ENCODE data around the gene TMEM181. TPM values are rescaled to one million over a fixed set of nuclear protein-coding genes. Genes with fewer than 3 reads are reported as not detected.

Gene TMEM181
- total and polyA plus RNA-seq, 2 of the 13 experiments (the other 11 are each of a cell fraction or from before 2014, with no cell fraction given) = 59.1 to 108 TPM

Small RNAs within 50 kb of the gene (microRNA-seq; reads per million reads assigned to microRNA genes)
- gene MIR7161 = not detected

Small RNAs within 50 kb of the gene (small RNA-seq; reads per million reads assigned to genes)
- gene MIR7161 (ENCODE audit: insufficient read depth in 2 of 3, insufficient read length in 3 of 3, low read depth in 2 of 3, low replicate concordance in 1 of 3) = 0 reads per million in 3 experiments

Other genes starting within 250 kb of the TMEM181 start
- gene TULP4, start 247.6 kb upstream of the TMEM181 start, total RNA-seq (2016; rRNA removed; fragmentation: Illumina TruSeq; extraction: Trizol) = 122 and 143 TPM in 2 replicates
- 19.1 and 21.1 TPM in 2 replicates for gene TULP4, start 247.6 kb upstream of the TMEM181 start, polyA plus RNA-seq (2011; rRNA removed)
- gene DYNLT1, start 84.7 kb downstream of the TMEM181 start, total RNA-seq (2016; rRNA removed; fragmentation: Illumina TruSeq; extraction: Trizol) = 108 and 144 TPM in 2 replicates
- 152 and 171 TPM in 2 replicates for gene DYNLT1, start 84.7 kb downstream of the TMEM181 start, polyA plus RNA-seq (2011; rRNA removed)
- gene SYTL3, start 90.0 kb downstream of the TMEM181 start, total RNA-seq (2016; rRNA removed; fragmentation: Illumina TruSeq; extraction: Trizol) = 0.11 and 0.17 TPM in 2 replicates
- 0.21 and 0.28 TPM in 2 replicates for gene SYTL3, start 90.0 kb downstream of the TMEM181 start, polyA plus RNA-seq (2011; rRNA removed)

Data from HepG2 (cell line).